Muscle layer of duodenum (tissue), 2 donors: Measurements from ENCODE around the gene MLIP.

Experiments used
- H3K27ac ChIP-seq: one replicate; pipeline ENCODE4 v1.7.0; 2013; ENCODE audit warnings: mild to moderate bottlenecking, low read length
- H3K27me3 ChIP-seq: one replicate; pipeline ENCODE4 v1.7.0; 2013; ENCODE audit warnings: low read depth, mild to moderate bottlenecking, control low read depth, low read length
- H3K36me3 ChIP-seq, 2 donors: one replicate each; pipeline ENCODE4 v1.7.0; 2013; ENCODE audit warnings: low read length in 2 of 2, control low read depth in 1 of 2, mild to moderate bottlenecking in 1 of 2; ENCODE audit not compliant: insufficient read depth in 2 of 2, control insufficient read depth in 1 of 2
- H3K4me1 ChIP-seq, 2 donors: one replicate each; pipeline ENCODE4 v1.7.0; 2013; ENCODE audit warnings: low read length in 2 of 2, mild to moderate bottlenecking in 2 of 2, control low read depth in 1 of 2, moderate library complexity in 1 of 2; ENCODE audit not compliant: insufficient read depth in 2 of 2, control insufficient read depth in 1 of 2
- H3K4me3 ChIP-seq, 2 donors: one replicate each; pipeline ENCODE4 v1.7.0; 2013; ENCODE audit warnings: low read length in 2 of 2, low read depth in 1 of 2, mild to moderate bottlenecking in 1 of 2
- H3K9me3 ChIP-seq, 2 donors: one replicate each; pipeline ENCODE4 v1.7.0; 2013; ENCODE audit warnings: low read length in 2 of 2, control low read depth in 1 of 2, mild to moderate bottlenecking in 1 of 2; ENCODE audit not compliant: control insufficient read depth in 1 of 2
- donor health status: healthy.

Gene MLIP

DNA sequence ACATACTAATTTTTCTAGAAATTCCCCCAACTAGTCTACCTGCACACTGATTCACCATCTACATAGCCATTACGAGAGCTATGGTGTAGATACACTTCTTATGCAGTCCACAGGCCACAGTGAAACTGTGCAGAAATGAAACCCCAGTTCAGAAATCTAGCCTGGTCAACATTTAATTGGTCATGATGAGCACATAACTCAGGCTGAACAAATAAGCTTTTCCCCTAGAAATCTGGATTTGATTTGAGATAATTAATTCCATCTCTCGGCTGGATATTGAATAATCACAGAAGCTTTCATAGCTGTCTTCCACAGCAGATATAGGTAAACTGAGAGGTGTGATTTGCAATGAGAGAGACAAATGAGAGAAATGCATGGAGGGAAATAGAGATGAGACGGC lies 174.4 kb downstream of the MLIP start:
- Histone ChIP-seq H3K27me3 (no peaks in the 10 kb centered on the region), H3K36me3 (no peaks in the 10 kb centered on the region), H3K4me1 (no peaks in the 10 kb centered on the region), H3K9me3 (no peaks in the 10 kb centered on the region), H3K27ac (no peak overlapping the region), H3K4me3 (no peak overlapping the region)

DNA sequence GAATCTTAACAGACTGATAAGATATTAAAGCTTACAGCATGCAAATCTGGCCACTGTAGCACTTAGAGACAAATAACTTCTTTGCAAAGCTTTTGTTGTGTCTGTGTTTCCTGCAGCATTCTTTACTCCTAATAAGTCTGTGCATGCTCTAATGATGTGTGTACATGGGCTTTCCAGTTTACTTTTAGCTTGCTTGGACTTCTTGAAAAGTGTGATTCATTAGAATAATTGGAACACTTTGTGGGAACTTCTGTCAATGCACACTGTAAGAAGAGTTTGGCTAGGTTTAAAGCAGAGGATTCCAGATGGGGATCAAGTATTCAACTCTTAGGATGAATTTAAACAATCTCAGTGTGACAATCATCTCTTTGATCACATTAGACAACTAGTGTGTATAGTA lies 174.9 kb downstream of the MLIP start:
- Histone ChIP-seq H3K4me1 (no peaks in the 10 kb centered on the region), H3K27me3 (no peaks in the 10 kb centered on the region), H3K27ac (no peak overlapping the region), H3K36me3 (no peaks in the 10 kb centered on the region), H3K4me3 (no peak overlapping the region), H3K9me3 (no peaks in the 10 kb centered on the region)

DNA sequence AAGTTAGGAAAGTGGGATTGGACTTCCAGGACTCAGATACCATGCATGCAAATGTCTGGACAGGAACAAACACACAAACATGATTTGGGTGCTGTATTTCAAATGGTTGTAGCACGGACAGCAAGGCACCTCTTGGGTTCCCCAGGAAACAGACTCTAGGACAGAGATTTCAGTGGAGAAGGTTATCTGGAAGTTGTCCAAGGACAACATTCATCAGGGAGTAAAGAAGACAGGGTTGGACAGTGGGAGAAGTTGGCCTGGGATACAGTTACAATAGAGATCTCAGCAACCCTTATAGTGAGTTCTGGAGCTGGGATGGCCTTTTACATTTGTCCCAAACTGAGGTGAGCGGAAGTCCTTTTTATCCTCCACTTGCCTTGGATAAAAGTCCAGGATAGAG lies 177.2 kb downstream of the MLIP start:
- Histone ChIP-seq H3K27me3 (no peaks in the 10 kb centered on the region), H3K9me3 (no peaks in the 10 kb centered on the region), H3K4me1 (no peaks in the 10 kb centered on the region), H3K4me3 (no peak overlapping the region), H3K36me3 (no peaks in the 10 kb centered on the region), H3K27ac (no peak overlapping the region)

DNA sequence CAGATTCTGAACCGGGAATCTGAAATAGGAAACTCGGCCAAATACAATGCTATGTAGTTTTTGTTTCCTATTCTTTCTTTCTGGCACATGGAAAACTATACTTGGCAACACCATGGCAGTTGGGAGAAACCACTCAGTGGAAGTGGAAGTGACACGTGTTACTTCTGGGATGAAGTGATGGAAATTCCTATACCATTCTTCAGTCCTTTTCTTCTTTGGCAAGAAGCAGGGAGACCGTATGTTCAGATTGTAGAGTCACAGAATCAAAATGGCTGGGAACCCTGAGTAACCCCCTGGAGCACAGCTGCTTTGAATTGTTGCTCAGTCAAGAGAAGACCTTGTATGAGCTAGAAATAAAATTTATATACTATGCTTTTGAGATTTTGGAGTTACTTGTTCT lies 178.2 kb downstream of the MLIP start:
- Histone ChIP-seq H3K36me3 (no peaks in the 10 kb centered on the region), H3K27me3 (no peaks in the 10 kb centered on the region), H3K27ac (no peak overlapping the region), H3K4me1 (no peaks in the 10 kb centered on the region), H3K9me3 (no peaks in the 10 kb centered on the region), H3K4me3 (no peak overlapping the region)

DNA sequence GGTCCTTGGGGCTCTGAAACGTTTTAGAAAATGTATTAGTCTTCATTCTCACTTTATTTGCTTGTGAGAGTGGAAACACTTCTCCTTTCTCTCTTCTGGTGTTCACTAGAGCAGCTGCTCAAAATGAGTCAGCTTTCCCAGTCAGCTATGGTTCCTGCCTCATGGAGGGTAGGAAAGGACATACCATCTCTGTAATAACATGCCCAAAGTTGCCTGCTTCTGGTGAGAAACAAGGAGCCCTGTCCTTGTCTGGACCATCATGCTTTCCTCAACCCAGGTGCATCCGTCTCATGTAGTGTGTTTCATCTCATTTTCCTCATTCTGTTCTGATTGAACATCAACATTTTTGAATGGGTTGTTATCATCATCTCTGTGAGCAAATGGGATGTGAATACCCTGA lies 179.9 kb downstream of the MLIP start:
- H3K36me3 ChIP-seq = no peaks in the 10 kb centered on the region
- H3K27me3 ChIP-seq = no peaks in the 10 kb centered on the region
- no peak overlapping the region for H3K4me3 ChIP-seq
- no peaks in the 10 kb centered on the region for H3K9me3 ChIP-seq
- no peaks in the 10 kb centered on the region for H3K4me1 ChIP-seq
- no peak overlapping the region for H3K27ac ChIP-seq

DNA sequence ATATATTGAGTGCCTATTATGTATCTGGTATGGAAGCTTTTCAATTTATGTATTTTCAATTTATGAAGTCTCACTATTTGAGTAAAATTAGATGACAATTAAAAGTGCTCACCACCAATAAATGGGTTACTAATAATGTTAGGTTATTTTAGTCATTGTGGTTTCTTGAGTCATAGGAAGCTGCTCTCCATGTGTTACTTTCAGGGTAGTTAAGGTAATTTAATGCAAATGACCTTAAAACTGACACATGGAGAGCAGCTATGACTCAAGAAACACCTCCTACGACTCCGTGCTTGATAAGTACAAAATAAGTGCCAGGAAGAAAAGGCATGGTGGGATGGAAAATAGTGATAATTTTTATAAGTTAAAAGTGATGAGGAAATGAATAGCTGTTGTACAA lies 180.5 kb downstream of the MLIP start:
- Histone ChIP-seq H3K27ac (no peak overlapping the region), H3K27me3 (no peaks in the 10 kb centered on the region), H3K36me3 (no peaks in the 10 kb centered on the region), H3K4me3 (no peak overlapping the region), H3K4me1 (no peaks in the 10 kb centered on the region), H3K9me3 (no peaks in the 10 kb centered on the region)

DNA sequence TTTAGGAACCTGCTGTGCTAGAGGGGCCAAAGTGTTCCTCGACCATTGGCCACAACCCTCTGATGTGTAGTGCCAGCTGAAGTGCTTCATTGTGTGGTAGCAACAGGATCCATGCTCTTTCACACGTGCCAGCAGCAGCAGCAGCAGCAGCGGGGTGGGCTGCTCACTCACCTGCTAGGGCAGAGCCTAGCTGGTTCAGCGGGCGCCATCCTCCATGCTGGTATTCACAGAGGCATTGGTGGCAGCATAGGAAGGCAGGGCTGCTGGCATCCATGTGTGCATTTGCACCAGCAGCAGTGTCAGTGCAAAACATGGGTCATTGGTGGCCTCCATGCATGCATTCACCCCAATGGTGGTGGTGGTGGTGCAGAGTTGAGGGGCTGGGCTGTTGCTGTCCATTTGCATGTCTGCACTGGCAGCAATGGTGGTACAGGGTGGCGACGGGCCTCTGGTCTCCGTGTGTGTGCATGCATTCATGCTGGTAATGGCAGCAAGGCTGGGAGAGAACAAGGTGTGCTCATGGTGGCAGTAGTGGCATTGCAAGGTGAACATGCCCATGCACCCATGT lies 183.8 kb downstream of the MLIP start:
- Histone ChIP-seq H3K36me3 (no peaks in the 10 kb centered on the region), H3K4me3 (no peak overlapping the region), H3K9me3 (no peaks in the 10 kb centered on the region), H3K27me3 (no peaks in the 10 kb centered on the region), H3K4me1 (no peaks in the 10 kb centered on the region), H3K27ac (no peak overlapping the region)

DNA sequence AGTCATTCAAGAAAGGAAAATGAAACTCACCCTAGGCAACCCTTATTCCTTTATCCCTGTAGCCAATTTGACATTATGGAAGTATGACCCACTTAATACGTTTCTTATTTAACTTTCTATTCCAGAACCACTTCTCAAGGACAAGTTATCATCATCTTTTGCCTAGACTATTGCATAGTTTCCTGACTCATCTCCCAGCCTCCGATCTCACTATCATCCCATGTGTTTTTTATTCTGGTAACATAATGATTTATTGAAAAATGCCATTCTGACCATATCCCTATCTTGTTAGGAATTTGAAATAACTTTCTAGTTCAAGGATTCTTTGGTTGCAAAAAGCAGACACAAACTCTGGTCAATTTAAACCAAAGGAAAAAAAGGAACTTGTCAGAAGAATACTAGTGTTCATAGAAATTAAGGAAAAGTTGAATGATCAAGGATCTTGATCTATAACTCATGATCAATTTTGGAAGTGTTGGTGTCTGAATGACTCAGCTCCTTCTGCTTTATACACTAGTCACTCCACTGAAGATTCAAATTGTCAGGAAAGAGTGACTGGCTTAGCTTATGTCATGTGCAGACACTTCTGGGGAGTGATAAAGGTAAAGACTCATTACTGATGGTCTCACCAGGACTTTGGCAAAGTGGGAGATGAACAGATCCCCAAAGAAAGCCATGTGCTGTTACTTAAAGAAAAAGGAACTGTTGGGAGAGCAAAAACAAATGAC lies 188.5 kb downstream of the MLIP start:
- no peak overlapping the region for H3K27ac ChIP-seq
- no peaks in the 10 kb centered on the region for H3K36me3 ChIP-seq
- H3K4me1 ChIP-seq = no peaks in the 10 kb centered on the region
- no peak overlapping the region for H3K4me3 ChIP-seq
- H3K9me3 ChIP-seq = no peaks in the 10 kb centered on the region
- H3K27me3 ChIP-seq = no peaks in the 10 kb centered on the region

DNA sequence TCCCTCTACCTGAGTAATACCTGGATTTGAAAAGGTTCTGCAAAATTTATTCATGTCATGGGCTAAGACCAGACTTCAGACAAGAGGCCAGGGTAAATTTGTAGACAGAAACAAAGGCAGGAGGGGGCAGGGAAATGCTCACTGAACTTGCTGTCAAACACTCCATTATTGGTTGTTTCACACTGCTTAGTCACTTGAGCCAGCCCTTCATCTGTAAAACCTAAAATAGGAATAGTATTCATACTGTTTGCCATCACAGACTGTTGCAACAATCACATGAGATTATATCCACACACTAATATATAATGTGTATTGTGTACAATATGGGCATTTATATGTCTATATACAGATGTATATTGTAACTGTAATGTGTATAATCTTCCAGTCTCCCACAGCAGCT lies 190.5 kb downstream of the MLIP start:
- Histone ChIP-seq H3K4me1 (no peaks in the 10 kb centered on the region), H3K27me3 (no peaks in the 10 kb centered on the region), H3K4me3 (no peak overlapping the region), H3K9me3 (no peaks in the 10 kb centered on the region), H3K27ac (no peak overlapping the region), H3K36me3 (no peaks in the 10 kb centered on the region)

DNA sequence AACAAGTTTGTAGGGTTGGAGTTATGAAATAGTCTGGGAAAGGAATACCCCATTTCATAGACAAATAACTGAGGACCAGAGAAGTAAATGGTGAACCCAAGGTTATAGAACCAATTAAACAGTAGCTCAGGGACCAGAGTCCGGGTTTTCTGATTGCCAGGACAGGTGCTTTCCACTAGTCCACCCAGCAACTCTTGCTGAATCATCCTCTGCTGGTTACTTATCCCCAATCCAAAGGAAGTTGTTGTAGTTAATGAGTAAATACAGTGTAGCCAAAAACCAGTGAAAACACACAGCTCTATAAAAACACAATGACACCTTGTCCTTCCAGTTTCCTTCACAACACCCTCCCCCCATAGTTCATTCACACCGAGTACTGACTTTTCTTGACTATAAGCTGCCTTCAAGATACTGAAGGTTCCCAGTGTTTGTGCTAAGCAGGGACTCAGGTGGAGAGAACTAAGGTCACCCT lies 196.2 kb downstream of the MLIP start:
- Histone ChIP-seq H3K27ac (no peak overlapping the region), H3K27me3 (no peaks in the 10 kb centered on the region), H3K9me3 (no peaks in the 10 kb centered on the region), H3K4me1 (no peaks in the 10 kb centered on the region), H3K4me3 (peak overlapping the region in 1 of 2 donors; percentile 38), H3K36me3 (no peaks in the 10 kb centered on the region)

DNA sequence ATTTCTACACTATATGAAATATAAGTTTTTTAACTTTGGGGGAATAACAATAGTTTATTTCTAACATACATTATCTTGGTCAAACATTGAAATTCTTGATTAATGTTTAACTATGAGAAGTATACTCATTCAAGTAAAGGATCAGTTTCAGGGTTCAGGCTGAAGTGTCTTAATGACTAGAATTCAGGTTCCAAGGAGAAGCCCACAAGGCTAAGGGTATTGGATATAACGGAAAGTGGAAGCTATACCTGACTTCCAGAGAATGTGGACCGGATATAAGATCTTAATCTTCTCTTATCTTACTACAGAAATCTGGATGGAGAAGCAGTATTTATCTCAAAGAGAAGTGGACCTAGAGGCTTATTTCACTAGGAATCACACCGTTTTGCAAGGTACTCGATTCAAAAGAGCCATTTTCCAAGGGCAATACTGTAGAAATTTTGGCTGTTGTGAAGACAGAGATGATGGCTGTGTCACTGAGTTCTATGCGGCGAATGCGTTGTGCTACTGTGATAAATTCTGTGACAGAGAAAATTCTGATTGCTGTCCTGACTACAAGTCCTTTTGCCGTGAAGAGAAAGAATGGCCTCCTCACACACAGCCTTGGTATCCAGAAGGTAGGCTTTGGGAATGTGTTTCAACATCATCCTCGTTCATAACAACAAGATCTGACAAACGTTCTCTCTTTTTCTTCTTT lies 197.2 kb downstream of the MLIP start, which contains the start of gene TINAG:
Gene TINAG (plus strand): TSS at position 153 of the 697 bp plus-strand sequence. CDS start 110 bp downstream, at position 263.
- no peak within 1 kb of the TSS for H3K27ac ChIP-seq

More for the DNA sequence above, 197.2 kb downstream of the MLIP start, which contains the start of gene TINAG:
- no peaks in the 10 kb centered on the region for H3K27me3 ChIP-seq
- peak within 1 kb of the TSS in 1 of 2 donors; percentile 38 for H3K4me3 ChIP-seq
- H3K9me3 ChIP-seq = no peaks in the 10 kb centered on the region
- H3K36me3 ChIP-seq = no peaks in the 10 kb centered on the region
- no peaks in the 10 kb centered on the region for H3K4me1 ChIP-seq
